HL-60/S4 treated with phorbol 12-myristate 13-acetate at 8.2 ng/mL for 4 days and 3 days (cell line): ENCODE results near the gene CHST5.

Experiments
- in situ Hi-C: fragments of 300-500 bp; cut with MboI; formaldehyde crosslinking; loops from 2 replicates; pipeline ENCODE4 v1.15.0; 2022; ENCODE audit warnings: low sequenced_read_pairs

Gene CHST5

DNA sequence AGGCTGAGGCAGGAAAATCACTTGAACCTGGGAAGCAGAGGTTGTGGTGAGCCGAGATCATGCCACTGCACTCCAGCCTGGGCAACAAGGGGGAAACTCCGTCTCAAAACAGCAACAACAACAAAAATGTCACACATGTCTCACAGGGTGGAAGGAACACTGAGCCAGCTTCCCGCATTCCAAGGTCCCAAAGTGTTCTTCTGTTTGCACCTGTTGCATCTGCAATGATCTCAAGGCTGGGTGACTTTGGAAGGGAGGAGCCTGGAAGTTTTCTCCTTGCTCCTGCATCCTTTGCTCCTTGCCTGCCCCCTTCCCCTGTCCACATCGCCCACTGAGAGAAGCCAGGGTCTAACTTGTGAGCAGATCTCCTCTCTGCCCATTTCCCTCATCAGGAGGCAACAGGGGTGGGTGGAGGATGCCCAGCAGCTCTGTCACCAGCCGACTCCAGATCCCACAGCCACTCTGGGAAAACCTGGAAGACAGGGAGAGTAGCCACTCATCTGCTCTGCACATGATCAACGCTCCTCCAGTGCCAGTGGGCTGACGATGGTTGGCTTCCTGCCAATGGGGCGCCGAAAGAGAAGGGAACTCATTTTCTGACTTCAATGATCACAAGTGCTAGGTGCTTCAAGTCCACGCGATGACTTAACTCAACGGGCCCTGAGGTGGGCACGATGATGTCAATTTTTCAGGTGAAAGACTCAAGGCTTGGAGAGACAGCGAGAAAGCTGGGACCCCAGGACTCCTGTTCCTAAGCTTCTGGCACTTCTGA is 53.3 kb downstream of the CHST5 start:
- in situ Hi-C loops, result loop anchor here (25.0 kb wide), 1 partner anchor 280 kb away; no protein-coding TSS in a partner anchor

DNA sequence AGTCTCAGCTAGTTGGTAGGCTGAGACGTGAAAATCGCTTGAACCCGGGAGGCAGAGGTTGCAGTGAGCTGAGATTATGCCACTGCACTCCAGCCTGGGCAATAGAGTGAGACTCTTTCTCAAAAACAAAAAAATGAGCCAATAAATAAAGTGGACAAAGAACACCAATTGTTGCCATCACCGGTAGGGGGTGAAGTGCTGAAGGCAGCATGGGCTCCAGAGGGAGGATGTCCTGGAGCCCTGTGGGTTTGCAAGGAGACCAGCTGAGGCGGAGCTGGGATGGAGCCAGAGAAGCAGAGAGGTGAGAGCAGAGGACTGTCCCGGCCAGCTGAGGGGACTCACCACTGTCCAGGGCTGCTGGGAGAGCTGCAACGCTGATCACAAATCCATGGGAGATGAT is 54.4 kb downstream of the CHST5 start:
- in situ Hi-C loops, result loop anchor here (25.0 kb wide), 1 partner anchor 281 kb away; no protein-coding TSS in a partner anchor

DNA sequence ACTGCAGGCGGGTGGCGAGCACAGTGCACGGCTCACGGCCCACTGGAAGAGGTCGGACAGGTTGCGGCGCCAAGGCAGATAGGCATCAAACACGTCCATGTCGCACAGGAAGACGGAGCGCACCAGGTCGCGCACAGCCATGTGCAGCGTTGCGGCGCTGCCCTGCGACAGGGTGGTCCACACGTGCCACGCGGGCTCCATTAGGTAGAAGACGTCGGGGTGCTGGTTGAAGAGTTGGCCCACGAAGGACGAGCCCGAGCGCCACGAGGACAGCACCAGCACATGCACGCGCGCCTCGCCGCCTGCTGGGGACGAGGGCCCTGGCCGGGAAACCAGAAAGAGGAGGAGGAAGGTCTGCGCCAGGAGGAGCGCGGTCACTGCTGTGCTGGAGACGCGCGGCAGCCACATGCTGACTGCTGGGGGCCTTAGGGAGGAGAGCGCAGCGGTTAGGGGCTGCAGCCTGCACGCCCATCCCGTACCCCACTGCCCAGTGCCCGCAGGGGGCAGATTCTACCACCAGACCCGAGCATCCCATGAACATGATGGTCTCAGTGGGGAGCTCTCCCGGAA is 56.4 kb downstream of the CHST5 start:
- in situ Hi-C loops, result loop anchor here (25.0 kb wide), 1 partner anchor 283 kb away; no protein-coding TSS in a partner anchor
